Tibial nerve (tissue), 4 donors: ENCODE measurements around the gene CHN2. TPM values are rescaled to one million over a fixed set of nuclear protein-coding genes. Genes with fewer than 3 reads are reported as not detected.

Experiments used
- DNase-seq, 2 donors: peaks; one replicate each; pipeline ENCODE4 v3.0.0-alpha.2; 2019; ENCODE audit warnings: low spot score in 2 of 2
- H3K27ac ChIP-seq, 4 donors: fragments of 200-600 bp; sonication (generic) in 3 of 4; one replicate each; pipeline ENCODE4 v1.5.1; 2017 to 2019; ENCODE audit warnings: mild to moderate bottlenecking in 1 of 4
- H3K27me3 ChIP-seq, 2 donors: fragments of 200-600 bp; sonication (generic) in 1 of 2; one replicate each; pipeline versions ENCODE4 v1.5.1 to v1.6.0; 2017 to 2019
- H3K36me3 ChIP-seq, 3 donors: fragments of 200-600 bp; sonication (generic); one replicate each; pipeline ENCODE4 v1.5.1; 2018 to 2019
- H3K4me1 ChIP-seq, 4 donors: fragments of 200-600 bp; sonication (generic) in 3 of 4; one replicate each; pipeline ENCODE4 v1.5.1; 2017 to 2019
- H3K4me3 ChIP-seq, 4 donors: fragments of 200-600 bp; sonication (generic) in 3 of 4; one replicate each; pipeline ENCODE4 v1.5.1; 2017 to 2019; ENCODE audit warnings: mild to moderate bottlenecking in 1 of 4, moderate library complexity in 1 of 4
- H3K9me3 ChIP-seq, 4 donors: fragments of 200-600 bp; sonication (generic) in 3 of 4; one replicate each; pipeline ENCODE4 v1.5.1; 2017 to 2019
- CTCF ChIP-seq, 5 experiments: fragments of 200-600 bp in 3 of 5; fragments of 450-650 bp in 2 of 5; sonication (generic) in 3 of 5; IDR thresholded peaks; one replicate each; pipeline ENCODE4 v1.5.1; 2016 to 2019; ENCODE audit warnings: antibody characterized with exemption in 5 of 5, mild to moderate bottlenecking in 3 of 5, moderate library complexity in 2 of 5
- EP300 ChIP-seq, 2 donors: sonication (generic); formaldehyde crosslinking; IDR thresholded peaks; one replicate each; pipeline ENCODE4 v1.6.1; 2017; ENCODE audit warnings: antibody characterized with exemption in 2 of 2, mild to moderate bottlenecking in 1 of 2
- POLR2A ChIP-seq, 2 donors: fragments of 450-650 bp; IDR thresholded peaks; one replicate each; pipeline ENCODE4 v1.6.1; 2017; ENCODE audit warnings: antibody characterized with exemption in 2 of 2, mild to moderate bottlenecking in 2 of 2, moderate library complexity in 2 of 2
- WGBS, 2 donors: methylation state at CpG; one replicate each; pipeline ENCODE4 v1.1.5; 2018; 5-methylcytosine and 5-hydroxymethylcytosine counted together
- total RNA-seq, 4 donors: library from RNA; depleted of rRNA; stranded (reverse); fragments of >200 nt; gene quantifications; one replicate each; pipeline ENCODE4 v1.1.0, GENCODE V29; 2016

CHN2 gene
- total RNA-seq, 4 donors from 2014 or later = 3.9 to 12.6 (median 7.0) TPM

GRCh38 chr7:29341156-29341555 lies 146.6 kb downstream of the CHN2 start:
- Histone ChIP-seq H3K9me3 (no peaks in the 10 kb centered on the region), H3K27me3 (no peaks in the 10 kb centered on the region), H3K36me3 (no peaks in the 10 kb centered on the region), H3K4me1 (peaks cover 0 to 6% (median 0%) of the 10 kb centered on the region in 4 donors), H3K4me3 (no peak overlapping the region), H3K27ac (no peak overlapping the region)
- 85 to 89% methylated on average over 7 of the region's 7 CpGs for WGBS, 2 donors
- no peak for DNase-seq
- TF ChIP-seq EP300 (IDR thresholded peaks at IDR 0.05) (no peak), POLR2A (IDR thresholded peaks at IDR 0.05) (no peak), CTCF (IDR thresholded peaks at IDR 0.05) (no peak)

GRCh38 chr7:29342761-29343160 lies 148.2 kb downstream of the CHN2 start:
- no peak for DNase-seq
- no peaks in the 10 kb centered on the region for H3K36me3 ChIP-seq
- H3K27ac ChIP-seq = no peak overlapping the region
- TF ChIP-seq CTCF (IDR thresholded peaks at IDR 0.05) = no peak
- TF ChIP-seq POLR2A (IDR thresholded peaks at IDR 0.05) = no peak
- TF ChIP-seq EP300 (IDR thresholded peaks at IDR 0.05) = no peak
- H3K4me1 ChIP-seq = peaks cover 0 to 6% (median 0%) of the 10 kb centered on the region in 4 donors
- H3K9me3 ChIP-seq = no peaks in the 10 kb centered on the region
- no peak overlapping the region for H3K4me3 ChIP-seq
- WGBS, 2 donors = 64 to 66% methylated on average over 3 of the region's 3 CpGs
- no peaks in the 10 kb centered on the region for H3K27me3 ChIP-seq

GRCh38 chr7:29343399-29343798 lies 148.8 kb downstream of the CHN2 start:
- 80 to 87% methylated on average over 2 of the region's 2 CpGs for WGBS, 2 donors
- Histone ChIP-seq H3K9me3 (no peaks in the 10 kb centered on the region), H3K4me3 (no peak overlapping the region), H3K4me1 (peaks cover 0 to 6% (median 0%) of the 10 kb centered on the region in 4 donors), H3K27me3 (no peaks in the 10 kb centered on the region), H3K27ac (no peak overlapping the region), H3K36me3 (no peaks in the 10 kb centered on the region)
- TF ChIP-seq CTCF (IDR thresholded peaks at IDR 0.05) (no peak), POLR2A (IDR thresholded peaks at IDR 0.05) (no peak), EP300 (IDR thresholded peaks at IDR 0.05) (no peak)
- no peak for DNase-seq

- TF ChIP-seq POLR2A (IDR thresholded peaks at IDR 0.05) = no peak
- TF ChIP-seq EP300 (IDR thresholded peaks at IDR 0.05) = no peak
- no peak for TF ChIP-seq CTCF (IDR thresholded peaks at IDR 0.05)
- H3K27ac ChIP-seq = no peak overlapping the region
These were observed 149.9 kb downstream of the CHN2 start for GRCh38 chr7:29344334-29344978.

GRCh38 chr7:29345590-29345989 lies 151.0 kb downstream of the CHN2 start:
- no peak overlapping the region for H3K27ac ChIP-seq
- TF ChIP-seq POLR2A (IDR thresholded peaks at IDR 0.05) = no peak
- no peak for TF ChIP-seq CTCF (IDR thresholded peaks at IDR 0.05)
- no peak for TF ChIP-seq EP300 (IDR thresholded peaks at IDR 0.05)
- peaks cover 0 to 6% (median 0%) of the 10 kb centered on the region in 4 donors for H3K4me1 ChIP-seq
- no peak for DNase-seq
- H3K9me3 ChIP-seq = no peaks in the 10 kb centered on the region
- WGBS, 2 donors = 76 to 84% methylated on average over 9 of the region's 9 CpGs
- no peaks in the 10 kb centered on the region for H3K36me3 ChIP-seq
- H3K4me3 ChIP-seq = no peak overlapping the region
- H3K27me3 ChIP-seq = no peaks in the 10 kb centered on the region

More at GRCh38 chr7:29344334-29344978, 149.9 kb downstream of the CHN2 start:
- Histone ChIP-seq H3K27me3 (no peaks in the 10 kb centered on the region), H3K36me3 (no peaks in the 10 kb centered on the region), H3K4me1 (peaks cover 0 to 6% (median 0%) of the 10 kb centered on the region in 4 donors), H3K4me3 (no peak overlapping the region), H3K9me3 (no peaks in the 10 kb centered on the region)
- 93 to 96% methylated on average over 4 of the region's 4 CpGs for WGBS, 2 donors
- DNase-seq = no peak
